Measurements from ENCODE around the gene KRTAP20-2. TPM values are rescaled to one million over a fixed set of nuclear protein-coding genes. Genes with fewer than 3 reads are reported as not detected.

The KRTAP20-2 gene
- total RNA-seq = not detected
- long read RNA-seq = 0 reads

DNA sequence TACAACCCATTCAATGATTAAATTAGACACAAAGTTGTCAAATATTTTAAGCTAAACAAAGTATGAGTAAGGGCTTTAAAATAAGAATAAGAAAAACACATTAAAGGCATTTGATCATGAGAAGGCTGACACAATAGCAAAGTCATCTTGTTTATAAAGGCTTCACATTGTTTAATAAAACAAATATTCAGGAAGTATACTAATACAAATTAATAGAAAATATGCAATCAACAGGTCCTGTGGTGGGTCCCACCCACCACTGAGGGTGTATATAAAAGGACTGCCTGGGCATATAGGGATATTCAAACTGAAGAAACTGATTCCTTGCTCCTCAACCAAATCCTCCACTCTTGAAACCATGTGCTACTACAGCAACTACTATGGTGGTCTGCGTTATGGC, at the start of gene KRTAP20-2:
TSS of gene KRTAP20-2 (plus strand) at position 301 of the 400 bp plus-strand sequence. CDS start at position 359, 58 bp downstream.
- H3K36me3 ChIP-seq = no peaks in the 10 kb centered on the region
- H3K27me3 ChIP-seq (ENCODE audit: low read depth) = no peaks in the 10 kb centered on the region
- DNase-seq = no peak
- H3K9me3 ChIP-seq = no peaks in the 10 kb centered on the region
- H3K4me3 ChIP-seq = no peak within 1 kb of the TSS
- intact Hi-C loops (cut with DNase I) = no loop called here
- TF ChIP-seq CTCF (IDR thresholded peaks at IDR 0.05) = no peak
- no peaks in the 10 kb centered on the region for H3K4me1 ChIP-seq
- no peak for ATAC-seq
- H3K27ac ChIP-seq = no peak within 1 kb of the TSS

GRCh38 chr21:30590297-30590696, 44.7 kb upstream of the KRTAP20-2 start, which contains the start of gene KRTAP22-2:
TSS of gene KRTAP22-2 (minus strand) at chr21:30590397.
- ATAC-seq = no peak
- Histone ChIP-seq H3K27me3 (ENCODE audit: low read depth) (no peaks in the 10 kb centered on the region), H3K9me3 (no peaks in the 10 kb centered on the region), H3K4me3 (no peak within 1 kb of the TSS), H3K27ac (no peak within 1 kb of the TSS), H3K4me1 (no peaks in the 10 kb centered on the region), H3K36me3 (no peaks in the 10 kb centered on the region)
- no peak for TF ChIP-seq CTCF (IDR thresholded peaks at IDR 0.05)
- DNase-seq = no peak
- intact Hi-C loops (cut with DNase I) = no loop called here

- intact Hi-C loops (cut with DNase I) = no loop called here
- no peak within 1 kb of the TSS for H3K27ac ChIP-seq
- ATAC-seq = no peak
- no peaks in the 10 kb centered on the region for H3K27me3 ChIP-seq (ENCODE audit: low read depth)
- no peaks in the 10 kb centered on the region for H3K4me1 ChIP-seq
- DNase-seq = no peak
- no peak for TF ChIP-seq CTCF (IDR thresholded peaks at IDR 0.05)
- no peaks in the 10 kb centered on the region for H3K9me3 ChIP-seq
- no peaks in the 10 kb centered on the region for H3K36me3 ChIP-seq
- H3K4me3 ChIP-seq = no peak within 1 kb of the TSS
These were observed 42.9 kb upstream of the KRTAP20-2 start, which contains the start of gene KRTAP6-3 for GRCh38 chr21:30592140-30592539. TSS of gene KRTAP6-3 (plus strand) at chr21:30592440. CDS start at chr21:30592446, 6 bp downstream.

- no peak for DNase-seq
- no peak within 1 kb of the TSS for H3K4me3 ChIP-seq
- ATAC-seq = no peak
These were observed 36.2 kb upstream of the KRTAP20-2 start, which contains the start of gene KRTAP6-2 for GRCh38 chr21:30598802-30599201. TSS of gene KRTAP6-2 (minus strand) at chr21:30598902. CDS start at chr21:30598874, 28 bp downstream.

DNA sequence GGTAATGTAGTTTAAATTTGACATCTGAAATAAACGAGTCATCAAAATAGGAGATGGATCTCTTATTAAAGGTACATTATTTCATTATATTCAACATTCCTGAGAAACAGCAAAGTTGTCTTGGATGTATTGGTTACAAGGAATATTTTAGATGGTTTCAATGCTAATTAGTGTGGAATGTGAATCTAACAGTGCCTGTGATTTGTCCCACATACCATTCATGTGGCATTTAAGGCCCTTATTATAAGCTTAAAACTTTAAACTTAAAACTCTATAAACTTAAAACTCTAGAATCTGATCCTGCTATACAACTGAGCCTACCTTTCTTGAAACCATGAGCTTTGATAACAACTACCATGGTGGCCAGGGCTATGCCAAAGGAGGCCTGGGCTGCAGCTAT, 34.2 kb upstream of the KRTAP20-2 start, which contains the start of gene KRTAP22-1:
TSS of gene KRTAP22-1 (plus strand) at position 301 of the 400 bp plus-strand sequence.
- ATAC-seq (no peak), DNase-seq (no peak)
- H3K36me3 ChIP-seq = no peaks in the 10 kb centered on the region
- no peaks in the 10 kb centered on the region for H3K9me3 ChIP-seq
- no peaks in the 10 kb centered on the region for H3K4me1 ChIP-seq
- no peaks in the 10 kb centered on the region for H3K27me3 ChIP-seq (ENCODE audit: low read depth)
- no peak within 1 kb of the TSS for H3K27ac ChIP-seq
- intact Hi-C loops (cut with DNase I) = no loop called here
- TF ChIP-seq CTCF (IDR thresholded peaks at IDR 0.05) = no peak
- H3K4me3 ChIP-seq = no peak within 1 kb of the TSS

More at GRCh38 chr21:30598802-30599201, 36.2 kb upstream of the KRTAP20-2 start, which contains the start of gene KRTAP6-2:
- TF ChIP-seq CTCF (IDR thresholded peaks at IDR 0.05) = no peak
- Histone ChIP-seq H3K27ac (no peak within 1 kb of the TSS), H3K36me3 (no peaks in the 10 kb centered on the region), H3K27me3 (ENCODE audit: low read depth) (no peaks in the 10 kb centered on the region), H3K9me3 (no peaks in the 10 kb centered on the region), H3K4me1 (no peaks in the 10 kb centered on the region)
- intact Hi-C loops (cut with DNase I) = no loop called here
